Right renal cortex interstitium (tissue), 3 donors: ENCODE data around the gene PCARE. TPM values are rescaled to one million over a fixed set of nuclear protein-coding genes. Genes with fewer than 3 reads are reported as not detected.

Experiments used
- DNase-seq, 3 donors: peaks; one replicate each; pipeline ENCODE4 v3.0.0-alpha.2; 2013; ENCODE audit warnings: low read depth in 3 of 3, low spot score in 2 of 3
- polyA plus RNA-seq, 3 donors: library from polyadenylated mRNA; unstranded; fragments of 120-200 nt; gene quantifications; one replicate each; pipeline ENCODE4 v1.2.1, GENCODE V29; 2013; ENCODE audit not compliant: insufficient read length in 3 of 3

PCARE gene
- polyA plus RNA-seq, 3 donors, result 0.28 to 0.43 (median 0.35) TPM

- no peak for DNase-seq
Measured at GRCh38 chr2:29041161-29041660, 33.1 kb downstream of the PCARE start.

- no peak for DNase-seq
Measured at GRCh38 chr2:29040552-29040951, 33.8 kb downstream of the PCARE start.

GRCh38 chr2:29039718-29040480 lies 34.4 kb downstream of the PCARE start:
- no peak for DNase-seq

GRCh38 chr2:29035016-29035745 lies 39.1 kb downstream of the PCARE start:
- no peak for DNase-seq

- no peak for DNase-seq
Measured at GRCh38 chr2:29033656-29034055, 40.7 kb downstream of the PCARE start.

GRCh38 chr2:29033172-29033571 lies 41.2 kb downstream of the PCARE start:
- DNase-seq, result no peak

GRCh38 chr2:29032189-29032588 lies 42.1 kb downstream of the PCARE start:
- DNase-seq, result no peak

- no peak for DNase-seq
Measured at GRCh38 chr2:29031046-29031445, 43.3 kb downstream of the PCARE start.

GRCh38 chr2:29025711-29026110 lies 48.6 kb downstream of the PCARE start:
- no peak for DNase-seq

GRCh38 chr2:29024882-29025430 lies 49.4 kb downstream of the PCARE start:
- DNase-seq, result no peak

GRCh38 chr2:29023188-29023587 lies 51.1 kb downstream of the PCARE start:
- DNase-seq, result no peak

GRCh38 chr2:29022679-29023078 lies 51.6 kb downstream of the PCARE start:
- no peak for DNase-seq

- no peak for DNase-seq
Measured at GRCh38 chr2:29021886-29022285, 52.4 kb downstream of the PCARE start.

- no peak for DNase-seq
Measured at GRCh38 chr2:29017716-29018435, 56.4 kb downstream of the PCARE start.

GRCh38 chr2:29016504-29016903 lies 57.8 kb downstream of the PCARE start:
- DNase-seq, result no peak

GRCh38 chr2:29015701-29016470 lies 58.4 kb downstream of the PCARE start:
- no peak for DNase-seq

- DNase-seq, result no peak
Measured at GRCh38 chr2:29014811-29015421, 59.4 kb downstream of the PCARE start.

GRCh38 chr2:29014331-29014730 lies 60.0 kb downstream of the PCARE start:
- no peak for DNase-seq

- DNase-seq, result no peak
Measured at GRCh38 chr2:29013057-29013780, 61.1 kb downstream of the PCARE start.
